Measurements from ENCODE around the gene ARRB1. TPM values are rescaled to one million over a fixed set of nuclear protein-coding genes. Genes with fewer than 3 reads are reported as not detected.

The ARRB1 gene
- total and polyA plus RNA-seq, 2 experiments from 2014 or later: 4.5 to 10.7 TPM

DNA sequence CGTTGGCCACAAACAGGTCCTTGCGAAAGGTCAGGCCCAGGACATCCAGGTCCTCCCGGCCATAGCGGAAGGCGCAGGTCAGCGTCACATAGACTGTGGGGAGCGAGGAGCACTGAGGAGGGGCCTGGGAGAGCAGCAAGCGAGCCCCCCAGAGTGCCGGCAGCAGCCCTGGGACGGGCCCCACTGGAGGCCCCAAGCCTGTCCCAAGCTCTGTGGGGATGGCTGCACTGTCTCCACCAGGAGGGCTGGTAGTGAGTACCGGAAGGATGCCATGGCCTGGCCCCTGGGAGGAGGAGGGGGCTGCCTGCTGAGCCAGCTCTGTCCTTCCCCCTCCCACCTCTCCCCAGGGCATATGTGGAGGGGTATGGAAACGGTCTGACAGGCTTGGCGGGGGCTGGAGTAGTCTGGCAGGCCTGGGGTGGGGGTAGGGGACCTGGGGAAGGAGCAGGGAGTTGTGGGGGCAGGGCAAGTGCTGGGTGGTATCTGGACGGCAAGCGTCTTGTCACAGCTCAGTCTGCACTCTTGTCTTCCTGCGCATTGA, 68.0 kb downstream of the ARRB1 start:
- TF ChIP-seq, protein P1, sequence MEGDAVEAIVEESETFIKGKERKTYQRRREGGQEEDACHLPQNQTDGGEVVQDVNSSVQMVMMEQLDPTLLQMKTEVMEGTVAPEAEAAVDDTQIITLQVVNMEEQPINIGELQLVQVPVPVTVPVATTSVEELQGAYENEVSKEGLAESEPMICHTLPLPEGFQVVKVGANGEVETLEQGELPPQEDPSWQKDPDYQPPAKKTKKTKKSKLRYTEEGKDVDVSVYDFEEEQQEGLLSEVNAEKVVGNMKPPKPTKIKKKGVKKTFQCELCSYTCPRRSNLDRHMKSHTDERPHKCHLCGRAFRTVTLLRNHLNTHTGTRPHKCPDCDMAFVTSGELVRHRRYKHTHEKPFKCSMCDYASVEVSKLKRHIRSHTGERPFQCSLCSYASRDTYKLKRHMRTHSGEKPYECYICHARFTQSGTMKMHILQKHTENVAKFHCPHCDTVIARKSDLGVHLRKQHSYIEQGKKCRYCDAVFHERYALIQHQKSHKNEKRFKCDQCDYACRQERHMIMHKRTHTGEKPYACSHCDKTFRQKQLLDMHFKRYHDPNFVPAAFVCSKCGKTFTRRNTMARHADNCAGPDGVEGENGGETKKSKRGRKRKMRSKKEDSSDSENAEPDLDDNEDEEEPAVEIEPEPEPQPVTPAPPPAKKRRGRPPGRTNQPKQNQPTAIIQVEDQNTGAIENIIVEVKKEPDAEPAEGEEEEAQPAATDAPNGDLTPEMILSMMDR (IDR thresholded peaks at IDR 0.05; ENCODE audit: low read depth, low read length): no peak
- DNase-seq (ENCODE audit: low read depth in 1 of 2, low spot score in 1 of 2): no peak
- no peaks in the 10 kb centered on the region for H3K36me3 ChIP-seq
- H3K4me1 ChIP-seq (ENCODE audit: low read depth): no peaks in the 10 kb centered on the region
- H3K27me3 ChIP-seq: no peaks in the 10 kb centered on the region
- no peak overlapping the region for H3K27ac ChIP-seq
- H3K9me3 ChIP-seq (ENCODE audit: low read depth): no peaks in the 10 kb centered on the region
- no peak overlapping the region for H3K4me3 ChIP-seq

DNA sequence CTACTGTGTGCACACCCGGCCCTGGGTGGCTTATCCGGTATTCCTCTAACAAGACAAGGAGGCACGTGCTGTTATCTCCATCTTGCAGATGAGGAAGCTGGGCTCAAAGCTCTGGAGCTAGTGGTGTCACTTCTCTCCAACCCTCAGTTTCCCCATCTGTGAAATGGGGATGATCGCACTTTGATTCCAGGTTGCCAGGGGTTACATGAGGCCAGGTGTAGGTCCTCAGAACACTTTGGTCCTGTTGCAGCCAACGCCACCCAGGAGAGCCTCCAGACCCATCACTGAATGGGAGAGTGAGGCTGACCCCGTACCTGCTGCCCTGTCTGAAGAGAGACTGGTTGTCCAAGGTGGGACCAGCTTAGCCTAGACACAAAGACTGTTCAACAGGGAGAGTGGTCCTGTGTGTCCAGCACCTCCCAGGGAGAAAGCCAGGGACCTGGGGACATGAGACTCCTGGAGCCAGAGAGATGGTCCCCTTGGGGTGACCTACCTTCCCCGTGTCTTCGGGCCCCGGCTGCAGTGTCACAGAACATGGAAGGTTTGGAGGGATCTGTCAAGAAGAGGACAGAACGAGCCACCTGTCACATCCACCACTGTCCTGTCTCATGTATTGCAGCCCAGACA, 69.9 kb downstream of the ARRB1 start:
- TF ChIP-seq, protein P1 (IDR thresholded peaks at IDR 0.05; ENCODE audit: low read depth, low read length): no peak
- H3K9me3 ChIP-seq (ENCODE audit: low read depth): no peaks in the 10 kb centered on the region
- DNase-seq (ENCODE audit: low read depth in 1 of 2, low spot score in 1 of 2): no peak
- no peaks in the 10 kb centered on the region for H3K4me1 ChIP-seq (ENCODE audit: low read depth)
- no peak overlapping the region for H3K27ac ChIP-seq
- no peaks in the 10 kb centered on the region for H3K36me3 ChIP-seq
- no peak overlapping the region for H3K4me3 ChIP-seq
- H3K27me3 ChIP-seq: no peaks in the 10 kb centered on the region

GRCh38 chr11:75280770-75281468, 70.5 kb downstream of the ARRB1 start:
- no peak overlapping the region for H3K4me3 ChIP-seq
- DNase-seq (ENCODE audit: low read depth in 1 of 2, low spot score in 1 of 2): no peak
- no peaks in the 10 kb centered on the region for H3K9me3 ChIP-seq (ENCODE audit: low read depth)
- H3K27me3 ChIP-seq: no peaks in the 10 kb centered on the region
- H3K36me3 ChIP-seq: no peaks in the 10 kb centered on the region
- H3K4me1 ChIP-seq (ENCODE audit: low read depth): no peaks in the 10 kb centered on the region
- H3K27ac ChIP-seq: no peak overlapping the region
- TF ChIP-seq, protein P1 (IDR thresholded peaks at IDR 0.05; ENCODE audit: low read depth, low read length): no peak

DNA sequence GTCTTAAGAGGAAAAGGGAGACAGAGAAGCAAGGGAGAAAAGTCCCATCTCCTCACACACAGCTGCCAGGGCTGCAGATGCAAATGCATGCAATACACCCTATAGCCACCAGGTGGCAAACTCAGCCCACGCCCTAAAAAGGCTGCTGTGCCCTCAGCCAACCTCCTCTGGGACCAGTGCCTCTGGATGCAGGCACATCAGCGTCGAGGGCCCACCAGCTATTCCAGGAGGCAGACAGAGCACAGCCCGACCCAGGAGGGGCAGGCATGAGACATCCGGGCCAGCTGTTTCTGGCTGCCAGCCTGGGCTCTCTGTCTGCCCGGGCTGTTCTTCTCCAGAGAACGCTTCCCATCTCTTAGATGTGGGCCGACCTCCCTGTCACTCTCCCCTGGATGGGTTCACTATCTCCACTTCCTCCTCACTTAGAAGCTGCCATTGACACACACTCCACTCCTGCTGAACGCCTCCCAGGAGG, 71.2 kb downstream of the ARRB1 start:
- TF ChIP-seq, protein P1 (IDR thresholded peaks at IDR 0.05; ENCODE audit: low read depth, low read length): peak; percentile 95
- Histone ChIP-seq H3K4me1 (ENCODE audit: low read depth) (no peaks in the 10 kb centered on the region), H3K27ac (no peak overlapping the region), H3K9me3 (ENCODE audit: low read depth) (no peaks in the 10 kb centered on the region), H3K27me3 (no peaks in the 10 kb centered on the region), H3K36me3 (no peaks in the 10 kb centered on the region), H3K4me3 (no peak overlapping the region)
- DNase-seq (ENCODE audit: low read depth in 1 of 2, low spot score in 1 of 2): peak; percentile 78 to 82

DNA sequence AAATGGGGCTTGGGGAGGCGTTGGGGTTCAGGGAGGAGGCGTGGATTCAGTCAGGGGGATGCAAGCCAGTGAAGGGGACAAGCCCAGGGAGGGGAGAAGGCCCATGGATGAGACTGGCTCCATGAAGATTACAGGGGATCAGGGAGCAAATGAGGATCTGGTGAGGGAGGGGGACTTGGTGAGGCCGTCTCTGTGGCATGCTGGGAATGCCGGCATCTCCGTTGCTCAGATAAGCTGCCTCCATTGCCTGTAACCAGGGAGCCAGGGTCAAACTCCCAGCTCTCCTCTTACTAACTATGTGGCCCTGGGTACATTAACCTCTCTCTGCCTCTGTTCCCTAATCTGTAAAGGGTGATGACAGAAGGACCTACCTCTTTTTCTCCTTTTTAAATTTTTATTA, 72.2 kb downstream of the ARRB1 start:
- peak in 1 of 2 donors; percentile 30 for DNase-seq (ENCODE audit: low read depth in 1 of 2, low spot score in 1 of 2)
- H3K9me3 ChIP-seq (ENCODE audit: low read depth): no peaks in the 10 kb centered on the region

More for the DNA sequence above, 72.2 kb downstream of the ARRB1 start:
- TF ChIP-seq, protein P1 (IDR thresholded peaks at IDR 0.05; ENCODE audit: low read depth, low read length): no peak
- H3K27me3 ChIP-seq: no peaks in the 10 kb centered on the region
- H3K4me3 ChIP-seq: no peak overlapping the region
- H3K36me3 ChIP-seq: no peaks in the 10 kb centered on the region
- H3K27ac ChIP-seq: no peak overlapping the region
- no peaks in the 10 kb centered on the region for H3K4me1 ChIP-seq (ENCODE audit: low read depth)

All from cardiac muscle cell (in vitro differentiated cells and primary cell).